Ascending aorta (tissue), 2 donors: ENCODE measurements around the gene MGMT. TPM values are rescaled to one million over a fixed set of nuclear protein-coding genes. Genes with fewer than 3 reads are reported as not detected.
A peak's percentile ranks its signal among the peaks of the same experiment; 100 is the strongest.

Experiments used
- DNase-seq, 2 donors: peaks; one replicate each; pipeline ENCODE4 v3.0.0-alpha.2; 2019; ENCODE audit warnings: low spot score in 2 of 2
- H3K27ac ChIP-seq, 2 donors: fragments of 200-600 bp; sonication (generic); one replicate each; pipeline ENCODE4 v1.5.1; 2016 to 2017; ENCODE audit warnings: mild to moderate bottlenecking in 1 of 2
- H3K27me3 ChIP-seq: fragments of 200-600 bp; sonication (generic); one replicate; pipeline ENCODE4 v1.5.1; 2017
- H3K36me3 ChIP-seq, 2 donors: fragments of 200-600 bp; sonication (generic); one replicate each; pipeline ENCODE4 v1.5.1; 2016
- H3K4me1 ChIP-seq, 2 donors: fragments of 200-600 bp; sonication (generic); one replicate each; pipeline ENCODE4 v1.5.1; 2016 to 2017; ENCODE audit warnings: mild to moderate bottlenecking in 1 of 2
- H3K4me3 ChIP-seq, 2 donors: fragments of 200-600 bp; sonication (generic); one replicate each; pipeline ENCODE4 v1.5.1; 2016 to 2017; ENCODE audit warnings: mild to moderate bottlenecking in 1 of 2
- H3K9me3 ChIP-seq, 2 donors: fragments of 200-600 bp; sonication (generic); one replicate each; pipeline ENCODE4 v1.5.1; 2016
- CTCF ChIP-seq, 3 experiments: fragments of 200-600 bp in 2 of 3; fragments of 450-650 bp in 1 of 3; sonication (generic) in 2 of 3; IDR thresholded peaks; one replicate each; pipeline ENCODE4 v1.5.1; 2016 to 2019; ENCODE audit warnings: antibody characterized with exemption in 3 of 3, mild to moderate bottlenecking in 1 of 3, moderate library complexity in 1 of 3
- intact Hi-C: fragments of 100-400 bp; cut with DNase I; formaldehyde crosslinking; loops from one replicate; pipeline ENCODE4 v1.15.1; 2023
- total RNA-seq: library from RNA; depleted of rRNA; stranded (reverse); fragments of >200 nt; gene quantifications from one replicate; pipeline ENCODE4 v1.1.0, GENCODE V29; 2016

The MGMT gene
- total RNA-seq, 1 donor from 2014 or later, result 7.0 TPM

GRCh38 chr10:129467359-129468064, 471 bp downstream of the MGMT start:
- no peak for TF ChIP-seq CTCF (IDR thresholded peaks at IDR 0.05)
- DNase-seq, result no peak
- H3K36me3 ChIP-seq, result peaks cover 5 to 7% of the 10 kb centered on the region in 2 donors
- H3K4me3 ChIP-seq, result peak overlapping the region; percentile 59 to 74
- intact Hi-C loops, result loop anchor here (1.0 to 5.0 kb wide), 3 partner anchors 370 to 643 kb away; partner anchors contain the start of genes C10orf143 and EBF3
- H3K9me3 ChIP-seq, result no peaks in the 10 kb centered on the region
- peak overlapping the region; percentile 78 to 88 for H3K27ac ChIP-seq
- peaks cover 5 to 9% of the 10 kb centered on the region in 2 donors for H3K4me1 ChIP-seq
- H3K27me3 ChIP-seq, result no peaks in the 10 kb centered on the region

GRCh38 chr10:129468187-129468586, 1.1 kb downstream of the MGMT start:
- Histone ChIP-seq H3K27ac (no peak overlapping the region), H3K27me3 (no peaks in the 10 kb centered on the region), H3K36me3 (peaks cover 5 to 9% of the 10 kb centered on the region in 2 donors), H3K4me3 (no peak overlapping the region), H3K4me1 (peaks cover 5 to 9% of the 10 kb centered on the region in 2 donors), H3K9me3 (no peaks in the 10 kb centered on the region)
- DNase-seq, result no peak
- no peak for TF ChIP-seq CTCF (IDR thresholded peaks at IDR 0.05)
- intact Hi-C loops, result loop anchor here (5.0 kb wide), 2 partner anchors 371 to 494 kb away; partner anchors contain the start of gene EBF3

- intact Hi-C loops, result no loop called here
- TF ChIP-seq CTCF (IDR thresholded peaks at IDR 0.05), result no peak
These were observed 3.2 kb downstream of the MGMT start for GRCh38 chr10:129470103-129470851.

GRCh38 chr10:129471447-129472175, 4.6 kb downstream of the MGMT start:
- H3K9me3 ChIP-seq, result no peaks in the 10 kb centered on the region
- H3K27ac ChIP-seq, result no peak overlapping the region
- DNase-seq, result no peak
- H3K4me3 ChIP-seq, result no peak overlapping the region
- H3K4me1 ChIP-seq, result peaks cover under 1 to 4% of the 10 kb centered on the region in 2 donors
- intact Hi-C loops, result no loop called here
- H3K27me3 ChIP-seq, result no peaks in the 10 kb centered on the region
- H3K36me3 ChIP-seq, result peaks cover 5 to 9% of the 10 kb centered on the region in 2 donors
- TF ChIP-seq CTCF (IDR thresholded peaks at IDR 0.05), result no peak

More at GRCh38 chr10:129470103-129470851, 3.2 kb downstream of the MGMT start:
- H3K27ac ChIP-seq, result no peak overlapping the region
- H3K36me3 ChIP-seq, result peaks cover 5 to 9% of the 10 kb centered on the region in 2 donors
- H3K4me3 ChIP-seq, result no peak overlapping the region
- H3K27me3 ChIP-seq, result no peaks in the 10 kb centered on the region
- no peaks in the 10 kb centered on the region for H3K9me3 ChIP-seq
- DNase-seq, result no peak
- peaks cover 5 to 9% of the 10 kb centered on the region in 2 donors for H3K4me1 ChIP-seq

GRCh38 chr10:129472696-129473555, 5.9 kb downstream of the MGMT start:
- Histone ChIP-seq H3K9me3 (no peaks in the 10 kb centered on the region), H3K4me1 (no peaks in the 10 kb centered on the region), H3K36me3 (peaks cover 5 to 9% of the 10 kb centered on the region in 2 donors), H3K27ac (no peak overlapping the region), H3K27me3 (no peaks in the 10 kb centered on the region), H3K4me3 (no peak overlapping the region)
- DNase-seq, result no peak
- intact Hi-C loops, result no loop called here
- TF ChIP-seq CTCF (IDR thresholded peaks at IDR 0.05), result no peak
